Posterior vena cava (tissue), 2 donors: Measurements from ENCODE around the gene UROC1. TPM values are rescaled to one million over a fixed set of nuclear protein-coding genes. Genes with fewer than 3 reads are reported as not detected.

Source experiments
- DNase-seq: peaks from one replicate; pipeline ENCODE4 v3.0.0-alpha.2; 2020; ENCODE audit warnings: low spot score
- intact Hi-C, 2 donors: fragments of 100-400 bp; cut with DNase I; formaldehyde crosslinking; loops; one replicate each; pipeline versions ENCODE4 v1.14.1 to v1.14.2; 2022 to 2023
- total RNA-seq, 2 donors: library from RNA; stranded (reverse); fragmentation: NEBNext Ultra II Directional; extraction: Animal tissue kit (Norgen Biotek cat#: 25700); gene quantifications; one replicate each; pipeline ENCODE4 v1.2.1, GENCODE V29; 2021
- donor health status: DM: yes; HTN: yes; CAD: no.
- donor health status: DM: yes; HTN: yes; CAD: no.

UROC1 gene
- total RNA-seq, 2 donors from 2014 or later, result not detected

GRCh38 chr3:126454437-126455198 is 63.0 kb downstream of the UROC1 start:
- intact Hi-C loops, result loop anchor here in 1 of 2 donors (1.0 kb wide), 1 partner anchor 20 kb away; no protein-coding TSS in a partner anchor

DNA sequence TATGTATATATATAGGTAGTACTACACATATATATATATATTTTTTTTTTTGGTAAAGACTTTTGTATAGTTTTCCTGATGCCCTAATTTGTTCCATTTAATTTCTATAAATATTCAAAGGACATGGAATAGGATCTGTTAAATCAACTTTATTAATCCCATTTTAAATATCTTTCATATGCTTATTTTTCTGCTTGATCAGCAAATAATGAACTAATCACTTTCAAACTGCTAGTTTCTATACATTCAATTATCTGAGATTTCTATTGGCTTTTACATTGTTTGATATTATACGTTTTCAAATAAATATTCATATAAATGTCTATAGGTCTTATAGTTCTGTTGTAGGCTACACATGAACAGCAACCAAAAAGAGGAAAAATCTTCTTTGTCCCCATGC is 63.5 kb downstream of the UROC1 start:
- no peak for DNase-seq
- intact Hi-C loops, result loop anchor here in 1 of 2 donors (1.0 kb wide), 1 partner anchor 20 kb away; no protein-coding TSS in a partner anchor

More at GRCh38 chr3:126454437-126455198, 63.0 kb downstream of the UROC1 start:
- no peak for DNase-seq

- intact Hi-C loops, result no loop called here
Observed at GRCh38 chr3:126452213-126452612, 65.4 kb downstream of the UROC1 start.

DNA sequence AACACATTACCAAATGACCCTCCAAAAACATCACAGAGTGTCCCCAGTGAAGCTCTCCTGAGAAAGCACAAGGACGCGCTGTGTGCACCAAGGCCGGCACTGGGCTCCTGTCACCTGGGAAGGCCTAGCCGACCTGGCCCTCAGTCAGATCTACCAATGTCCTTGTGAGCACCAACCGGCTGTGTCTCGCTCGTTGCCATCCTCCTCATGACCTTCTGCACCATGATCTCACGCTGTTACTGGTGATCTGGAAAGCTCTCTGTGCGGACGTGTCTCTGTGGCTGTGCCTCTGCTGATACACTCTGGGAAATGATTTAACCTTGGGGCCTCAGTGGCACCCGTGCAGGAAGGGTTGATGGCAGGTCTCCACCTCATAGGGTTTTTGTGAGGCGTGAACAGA is 66.1 kb downstream of the UROC1 start:
- intact Hi-C loops, result no loop called here
- peak; percentile 59 for DNase-seq

More at GRCh38 chr3:126452213-126452612, 65.4 kb downstream of the UROC1 start:
- no peak for DNase-seq

GRCh38 chr3:126450744-126451143 is 66.8 kb downstream of the UROC1 start:
- intact Hi-C loops, result no loop called here
- peak; percentile 70 for DNase-seq

- DNase-seq, result peak; percentile 28
- intact Hi-C loops, result no loop called here
Observed at GRCh38 chr3:126450219-126450618, 67.4 kb downstream of the UROC1 start.

DNA sequence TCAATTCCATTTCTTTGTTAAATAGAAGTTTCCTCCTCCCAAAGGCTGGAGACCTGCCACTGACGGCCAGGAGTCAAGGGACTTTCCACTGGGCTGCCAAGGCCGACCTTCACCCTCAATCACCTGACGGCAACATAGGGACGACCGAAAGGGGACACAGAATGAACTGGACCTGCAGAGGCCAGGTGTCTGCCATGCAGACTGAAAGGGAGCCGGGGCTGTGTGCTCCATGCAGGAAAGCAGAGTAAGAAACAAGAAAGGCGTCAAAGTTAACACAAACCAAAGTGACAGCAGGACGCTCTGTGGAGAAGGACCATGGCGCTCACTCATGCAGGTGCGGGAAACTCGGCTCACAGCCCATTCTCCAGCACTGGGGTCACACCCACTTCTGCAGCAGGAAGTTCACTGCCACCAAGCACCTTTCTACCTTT is 67.9 kb downstream of the UROC1 start:
- DNase-seq, result peak; percentile 57

DNA sequence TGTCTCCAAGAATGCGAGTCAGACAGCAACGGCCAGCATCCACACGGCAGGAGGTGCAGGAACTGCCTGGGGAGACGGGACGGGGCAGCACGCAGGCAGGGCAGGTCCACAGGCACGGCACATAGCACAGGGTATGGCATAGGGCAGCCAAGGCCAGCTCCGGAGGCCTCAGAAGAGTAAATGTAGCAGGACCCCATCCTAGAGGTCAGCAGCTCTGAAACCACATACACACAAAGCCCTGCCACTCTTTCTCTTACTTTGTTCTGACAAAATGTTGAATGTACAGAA is 68.7 kb downstream of the UROC1 start:
- intact Hi-C loops, result no loop called here

More for the DNA sequence above, 67.9 kb downstream of the UROC1 start:
- intact Hi-C loops, result no loop called here

DNA sequence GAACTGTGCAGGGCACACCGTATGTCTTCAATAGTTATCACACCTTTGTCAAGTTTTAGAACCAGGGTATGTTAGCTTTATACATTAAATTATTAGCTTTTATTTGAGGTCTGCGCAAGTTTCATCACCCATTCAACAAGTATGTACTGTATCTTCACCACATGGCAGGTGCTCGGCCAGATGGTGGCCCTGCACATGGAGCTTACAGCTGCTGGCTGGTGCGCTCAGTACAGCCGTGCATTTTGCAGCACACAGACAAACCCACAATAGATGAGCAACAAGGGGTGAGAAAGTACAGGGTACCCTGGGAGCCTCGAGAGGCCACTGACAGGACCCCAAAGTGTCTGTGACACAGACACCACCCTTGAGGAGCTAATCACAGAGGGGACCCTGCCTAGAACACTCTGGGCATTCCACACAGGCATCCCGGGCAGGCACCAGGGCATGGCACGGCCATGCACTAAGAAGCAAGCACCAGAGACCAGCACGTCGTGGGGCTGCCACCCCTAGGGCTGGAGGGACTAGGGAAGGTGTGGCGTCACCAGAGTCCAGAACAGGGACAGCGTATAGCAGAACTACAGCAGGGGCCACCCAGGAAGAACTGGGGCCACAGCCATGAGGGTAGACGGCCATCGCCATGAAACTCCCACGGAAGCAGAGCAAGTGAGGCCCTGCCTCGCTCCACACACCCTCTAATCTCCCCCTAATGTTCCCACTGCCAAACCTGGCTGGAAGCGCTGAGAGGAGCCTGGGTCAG is 69.3 kb downstream of the UROC1 start:
- DNase-seq, result peak; percentile 62

More for the DNA sequence above, 68.7 kb downstream of the UROC1 start:
- no peak for DNase-seq

GRCh38 chr3:126447456-126448106 is 70.0 kb downstream of the UROC1 start:
- peak; percentile 12 for DNase-seq
- intact Hi-C loops, result no loop called here

More for the DNA sequence above, 69.3 kb downstream of the UROC1 start:
- intact Hi-C loops, result no loop called here

DNA sequence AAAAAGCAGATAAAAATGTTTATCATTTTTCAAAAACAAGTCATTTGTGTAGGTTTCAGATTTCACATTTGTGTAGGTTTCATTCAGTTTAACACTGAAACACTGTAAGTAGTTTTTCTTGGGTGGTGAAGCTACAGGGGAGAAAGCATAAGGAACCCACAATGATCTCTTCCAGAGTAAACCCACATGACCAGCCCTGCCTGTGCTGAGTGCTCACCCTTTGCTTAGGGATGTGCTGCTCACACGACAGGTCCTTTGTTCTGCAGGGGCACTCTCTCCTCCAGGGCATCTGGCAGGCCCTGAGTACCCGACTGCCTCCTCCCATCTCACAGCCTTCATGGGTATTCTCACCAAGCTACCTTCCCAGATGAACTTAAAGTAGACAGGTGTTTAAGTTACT is 70.8 kb downstream of the UROC1 start:
- intact Hi-C loops, result no loop called here
- no peak for DNase-seq

DNA sequence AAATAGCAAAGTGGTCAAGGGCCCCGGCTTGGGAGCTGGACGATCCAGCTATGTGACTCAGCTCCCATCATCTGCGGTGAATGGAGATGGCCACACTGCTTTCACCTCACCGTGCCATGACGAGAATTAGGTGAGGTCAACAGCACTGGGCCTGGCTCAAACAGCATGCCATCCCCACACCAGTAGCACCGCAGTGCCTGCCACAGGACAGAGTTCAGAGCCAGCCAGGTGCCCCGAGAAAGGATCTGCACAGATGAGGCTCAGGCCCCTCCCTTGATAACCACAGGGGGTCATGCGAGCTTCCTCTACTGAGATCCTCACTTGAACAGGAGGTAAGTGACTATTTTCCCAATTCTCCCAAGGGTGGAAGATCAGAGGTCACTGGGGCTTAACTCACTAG is 71.3 kb downstream of the UROC1 start:
- intact Hi-C loops, result no loop called here
- DNase-seq, result peak; percentile 37

GRCh38 chr3:126445506-126445905 is 72.1 kb downstream of the UROC1 start:
- DNase-seq, result peak; percentile 38
- intact Hi-C loops, result no loop called here

DNA sequence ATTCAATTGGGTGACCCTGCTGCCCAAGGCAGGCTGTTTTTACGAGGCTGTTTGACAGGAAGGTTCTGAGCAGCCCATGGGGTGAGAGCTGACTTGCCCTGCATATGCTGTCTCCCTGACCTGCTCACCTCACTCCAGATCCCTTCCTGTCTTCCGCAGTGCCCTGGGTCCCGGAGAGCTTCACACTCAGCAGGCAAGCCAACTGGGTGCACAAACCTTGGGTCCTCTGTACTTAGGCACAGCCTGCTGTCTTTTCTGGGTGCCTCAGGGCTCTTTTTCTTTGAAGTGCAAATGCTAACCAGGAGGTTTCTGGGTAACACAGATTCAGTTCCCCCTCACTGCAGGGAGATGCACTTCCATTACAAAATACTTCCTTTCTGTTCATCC is 74.7 kb downstream of the UROC1 start:
- intact Hi-C loops, result no loop called here
- peak; percentile 34 for DNase-seq

- peak; percentile 63 for DNase-seq
- intact Hi-C loops, result no loop called here
Observed at GRCh38 chr3:126442094-126442855, 75.3 kb downstream of the UROC1 start.

DNA sequence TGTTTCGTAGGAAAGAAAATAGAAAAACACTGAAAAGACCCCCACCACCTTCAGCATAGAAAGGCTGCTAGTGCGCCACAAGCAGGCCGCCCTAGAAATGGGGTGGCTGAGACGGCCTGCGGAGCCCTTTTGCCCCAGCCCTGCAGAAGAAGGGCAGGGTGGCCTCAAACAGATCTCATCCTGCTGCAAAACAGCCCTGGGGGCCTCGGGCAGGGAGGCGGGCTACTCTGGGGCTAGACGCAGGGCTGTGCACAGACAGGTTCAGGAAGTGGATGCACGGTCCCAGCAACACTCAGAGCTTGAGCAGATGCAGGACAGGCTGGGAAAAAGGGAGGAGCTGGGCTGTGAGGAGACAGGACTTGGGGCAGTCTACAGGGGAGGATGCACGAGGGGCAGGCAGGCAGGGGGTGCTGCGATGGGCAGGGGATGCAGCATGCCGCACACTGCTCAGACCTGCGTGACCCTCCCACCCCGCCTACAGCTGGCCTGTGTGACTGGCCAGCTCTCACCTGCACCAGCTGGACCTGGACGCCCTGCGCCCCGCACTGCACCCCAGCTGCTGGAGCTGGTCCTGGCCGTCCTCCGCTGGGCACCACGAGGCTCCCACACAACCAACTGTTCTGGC is 76.2 kb downstream of the UROC1 start:
- intact Hi-C loops, result no loop called here
- DNase-seq, result peak; percentile 77

GRCh38 chr3:126440709-126440995 is 76.9 kb downstream of the UROC1 start:
- intact Hi-C loops, result no loop called here
- peak; percentile 68 for DNase-seq

GRCh38 chr3:126439968-126440708 is 77.4 kb downstream of the UROC1 start:
- peak; percentile 50 for DNase-seq
- intact Hi-C loops, result no loop called here
